Esophagus muscularis mucosa (tissue), 4 donors: ENCODE measurements around the gene CHST5.

ENCODE experiments used
- EP300 ChIP-seq: sonication (generic); formaldehyde crosslinking; IDR thresholded peaks from one replicate; pipeline ENCODE4 v1.6.1; 2017; ENCODE audit warnings: antibody characterized with exemption
- POLR2A ChIP-seq: fragments of 450-650 bp; IDR thresholded peaks from one replicate; pipeline ENCODE4 v1.6.1; 2017; ENCODE audit warnings: antibody characterized with exemption, moderate library complexity, mild to moderate bottlenecking, low read depth
- TF ChIP-seq, protein P1 (sequence below), 3 experiments: fragments of 200-600 bp in 2 of 3; fragments of 450-650 bp in 1 of 3; sonication (generic) in 2 of 3; IDR thresholded peaks; one replicate each; pipeline ENCODE4 v1.5.1; 2017 to 2019; ENCODE audit warnings: antibody characterized with exemption in 3 of 3, mild to moderate bottlenecking in 2 of 3, moderate library complexity in 1 of 3

DNA sequence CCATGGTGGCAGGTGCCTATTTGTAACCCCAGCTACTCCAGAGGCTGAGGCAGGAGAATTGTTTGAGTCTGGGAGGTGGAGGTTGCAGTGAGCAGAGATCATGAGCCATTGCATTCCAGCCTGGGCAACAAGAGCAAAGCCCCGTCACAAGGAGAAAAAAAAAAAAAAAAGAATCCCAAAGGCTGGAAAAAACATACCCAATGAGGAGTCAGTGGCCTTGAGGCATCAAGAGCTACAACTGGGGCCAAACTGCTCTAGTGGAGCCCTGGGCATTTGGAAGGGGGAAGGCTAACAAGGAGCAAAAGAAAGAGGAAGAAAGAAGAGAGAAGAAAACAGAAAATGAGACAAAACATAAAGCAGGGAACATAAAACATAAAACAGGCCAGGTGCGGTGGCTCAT lies 47.6 kb downstream of the CHST5 start:
- TF ChIP-seq, protein P1, sequence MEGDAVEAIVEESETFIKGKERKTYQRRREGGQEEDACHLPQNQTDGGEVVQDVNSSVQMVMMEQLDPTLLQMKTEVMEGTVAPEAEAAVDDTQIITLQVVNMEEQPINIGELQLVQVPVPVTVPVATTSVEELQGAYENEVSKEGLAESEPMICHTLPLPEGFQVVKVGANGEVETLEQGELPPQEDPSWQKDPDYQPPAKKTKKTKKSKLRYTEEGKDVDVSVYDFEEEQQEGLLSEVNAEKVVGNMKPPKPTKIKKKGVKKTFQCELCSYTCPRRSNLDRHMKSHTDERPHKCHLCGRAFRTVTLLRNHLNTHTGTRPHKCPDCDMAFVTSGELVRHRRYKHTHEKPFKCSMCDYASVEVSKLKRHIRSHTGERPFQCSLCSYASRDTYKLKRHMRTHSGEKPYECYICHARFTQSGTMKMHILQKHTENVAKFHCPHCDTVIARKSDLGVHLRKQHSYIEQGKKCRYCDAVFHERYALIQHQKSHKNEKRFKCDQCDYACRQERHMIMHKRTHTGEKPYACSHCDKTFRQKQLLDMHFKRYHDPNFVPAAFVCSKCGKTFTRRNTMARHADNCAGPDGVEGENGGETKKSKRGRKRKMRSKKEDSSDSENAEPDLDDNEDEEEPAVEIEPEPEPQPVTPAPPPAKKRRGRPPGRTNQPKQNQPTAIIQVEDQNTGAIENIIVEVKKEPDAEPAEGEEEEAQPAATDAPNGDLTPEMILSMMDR (IDR thresholded peaks at IDR 0.05): no peak
- TF ChIP-seq POLR2A (no peak), EP300 (no peak)
